ENCODE results near the gene FBLN1. TPM values are rescaled to one million over a fixed set of nuclear protein-coding genes. Genes with fewer than 3 reads are reported as not detected.
"Not testable (repeated sequence)": the region's sequence is repeated elsewhere in the genome, so short reads cannot be mapped to it uniquely, and the experiment has no call there.

The FBLN1 gene
- total RNA-seq, 8 experiments from 2014 or later, result 1.2 to 67.4 (median 4.5) TPM

DNA sequence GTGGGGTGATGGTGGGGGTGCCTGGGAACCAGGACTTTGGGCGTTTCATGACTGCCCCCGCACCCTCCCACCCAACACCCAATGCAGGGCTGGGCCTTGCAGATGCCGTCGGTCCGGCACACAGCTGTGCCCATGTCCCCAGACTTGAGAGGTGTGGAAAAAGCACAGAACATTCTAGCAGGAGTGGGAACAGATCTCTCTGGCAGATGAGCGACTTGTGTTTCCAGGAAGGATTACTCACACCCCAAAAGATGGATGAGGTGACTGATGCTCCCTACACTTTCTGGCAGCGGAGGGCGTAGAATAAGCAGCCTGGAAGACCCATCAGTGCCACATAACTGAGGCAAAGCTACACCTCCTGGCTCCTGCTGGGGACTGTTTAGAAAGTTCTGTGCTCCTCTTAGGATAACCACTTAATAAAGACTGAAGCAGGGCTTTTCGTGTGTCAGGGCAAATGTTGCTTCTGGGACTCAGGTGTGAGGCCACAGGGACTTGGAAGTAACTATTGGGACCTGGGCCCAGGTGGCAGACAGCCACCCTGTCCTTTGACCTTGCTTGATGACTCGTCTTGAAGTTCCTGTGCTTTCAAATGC is 24.2 kb downstream of the FBLN1 start:
- peak in 3 of 8 experiments; percentile 18 to 62 (median 37) for ATAC-seq (replicated peaks in 6 of 8)
- no peak overlapping the region for H3K4me3 ChIP-seq
- H3K4me1 ChIP-seq (replicated peaks in 1 of 2), result peaks cover 9 to 13% of the 10 kb centered on the region in 2 donors
- WGBS, 10 experiments, result 14 to 100% (median 67%) methylated on average over 1 to 2 of the region's 10 CpGs; no CpG with 5 or more reads in 7 of the 10 experiments
- no peak overlapping the region for H3K27ac ChIP-seq
- in situ Hi-C loops (cut with MboI; ENCODE audit: low pct_unique_long_range_greater_than_20kb in 2 of 9, low sequenced_read_pairs in 9 of 9, unreplicated experiment in 9 of 9), result loop anchor here in 2 of 9 experiments (25.0 kb wide), 2 partner anchors 240 to 265 kb away; partner anchors contain the start of gene UPK3A (in 1 of the 2)

DNA sequence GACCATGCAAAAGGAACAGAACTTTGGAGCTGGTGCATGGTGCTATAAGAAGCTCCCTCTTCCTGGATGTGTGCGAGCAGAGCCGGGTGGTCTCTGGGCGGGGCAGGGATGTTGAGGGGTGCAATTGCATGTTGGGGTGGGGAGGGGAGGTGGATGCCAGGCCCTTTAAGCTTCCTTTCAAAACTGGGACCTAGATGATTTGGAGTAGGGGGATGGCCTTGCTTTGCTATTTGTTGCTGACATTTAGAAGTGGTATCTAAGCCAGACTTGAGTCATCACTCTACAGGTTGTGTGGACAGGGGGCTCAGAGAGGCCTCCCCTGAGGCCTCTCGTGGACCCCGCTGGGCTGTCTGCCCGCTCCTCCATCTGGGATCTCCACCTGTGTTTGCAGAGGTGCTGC is 24.8 kb downstream of the FBLN1 start:
- Histone ChIP-seq H3K4me3 (no peak overlapping the region), H3K4me1 (replicated peaks in 1 of 2) (peaks cover 15 to 19% of the 10 kb centered on the region in 2 donors), H3K27ac (no peak overlapping the region)
- no peak for ATAC-seq (replicated peaks in 6 of 8)
- in situ Hi-C loops (cut with MboI; ENCODE audit: low pct_unique_long_range_greater_than_20kb in 2 of 9, low sequenced_read_pairs in 9 of 9, unreplicated experiment in 9 of 9), result loop anchor here in 2 of 9 experiments (25.0 kb wide), 2 partner anchors 240 to 265 kb away; partner anchors contain the start of gene UPK3A (in 1 of the 2)
- 100% methylated on average over 1 of the region's 6 CpGs; no CpG with 5 or more reads in 9 of the 10 experiments for WGBS, 10 experiments

DNA sequence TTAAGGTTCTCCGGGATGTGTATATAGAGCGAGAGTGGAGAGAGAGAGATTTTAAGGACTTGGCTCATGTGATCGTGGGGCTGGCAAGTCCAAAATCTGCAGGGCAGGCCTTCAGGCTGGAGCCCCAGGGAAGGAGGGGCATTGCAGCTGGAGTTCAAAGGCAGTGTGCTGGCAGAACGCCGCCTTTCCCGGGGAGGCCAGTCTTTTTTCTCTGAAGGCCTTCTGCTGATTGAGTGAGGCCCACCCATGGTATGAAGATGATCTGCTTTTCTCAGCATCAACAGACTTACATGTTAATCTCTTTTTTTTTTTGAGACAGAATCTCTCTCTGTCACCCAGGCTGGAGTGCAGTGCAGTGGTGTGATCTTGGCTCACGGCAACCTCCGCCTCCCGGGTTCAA is 25.4 kb downstream of the FBLN1 start:
- no peak for ATAC-seq (replicated peaks in 6 of 8)
- Histone ChIP-seq H3K4me1 (replicated peaks in 1 of 2) (peaks cover 20 to 22% of the 10 kb centered on the region in 2 donors), H3K4me3 (no peak overlapping the region), H3K27ac (no peak overlapping the region)
- in situ Hi-C loops (cut with MboI; ENCODE audit: low pct_unique_long_range_greater_than_20kb in 2 of 9, low sequenced_read_pairs in 9 of 9, unreplicated experiment in 9 of 9), result loop anchor here in 2 of 9 experiments (25.0 kb wide), 2 partner anchors 241 to 266 kb away; partner anchors contain the start of gene UPK3A (in 1 of the 2)
- 61 to 100% (median 78%) methylated on average over 1 to 7 of the region's 9 CpGs; no CpG with 5 or more reads in 2 of the 10 experiments for WGBS, 10 experiments

DNA sequence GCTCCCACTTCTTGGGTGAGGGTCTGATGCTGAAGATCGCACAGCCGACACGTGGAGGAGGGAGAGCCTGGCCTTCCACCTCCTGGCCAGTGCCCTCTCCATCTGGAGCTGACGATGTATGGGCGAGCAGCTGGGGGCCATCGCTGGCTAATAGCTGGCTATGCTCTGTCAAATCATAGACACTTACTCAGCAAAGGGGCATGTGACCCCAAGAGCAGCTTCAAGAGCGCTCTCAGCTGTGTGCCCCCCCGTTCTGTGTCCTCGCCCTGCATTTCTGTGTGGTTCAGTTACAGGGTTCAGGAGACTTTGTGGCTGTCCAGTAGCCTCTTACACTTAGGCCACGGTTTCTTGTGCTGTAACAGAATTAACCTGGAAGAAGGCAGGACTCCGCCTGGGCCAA is 26.4 kb downstream of the FBLN1 start:
- peaks cover 20 to 22% of the 10 kb centered on the region in 2 donors for H3K4me1 ChIP-seq (replicated peaks in 1 of 2)
- no peak for ATAC-seq (replicated peaks in 6 of 8)
- in situ Hi-C loops (cut with MboI; ENCODE audit: low pct_unique_long_range_greater_than_20kb in 2 of 9, low sequenced_read_pairs in 9 of 9, unreplicated experiment in 9 of 9), result loop anchor here in 2 of 9 experiments (25.0 kb wide), 2 partner anchors 242 to 267 kb away; partner anchors contain the start of gene UPK3A (in 1 of the 2)
- no peak overlapping the region for H3K27ac ChIP-seq
- no peak overlapping the region for H3K4me3 ChIP-seq
- WGBS, 10 experiments, result 78 to 100% (median 94%) methylated on average over 1 to 5 of the region's 11 CpGs; no CpG with 5 or more reads in 4 of the 10 experiments

DNA sequence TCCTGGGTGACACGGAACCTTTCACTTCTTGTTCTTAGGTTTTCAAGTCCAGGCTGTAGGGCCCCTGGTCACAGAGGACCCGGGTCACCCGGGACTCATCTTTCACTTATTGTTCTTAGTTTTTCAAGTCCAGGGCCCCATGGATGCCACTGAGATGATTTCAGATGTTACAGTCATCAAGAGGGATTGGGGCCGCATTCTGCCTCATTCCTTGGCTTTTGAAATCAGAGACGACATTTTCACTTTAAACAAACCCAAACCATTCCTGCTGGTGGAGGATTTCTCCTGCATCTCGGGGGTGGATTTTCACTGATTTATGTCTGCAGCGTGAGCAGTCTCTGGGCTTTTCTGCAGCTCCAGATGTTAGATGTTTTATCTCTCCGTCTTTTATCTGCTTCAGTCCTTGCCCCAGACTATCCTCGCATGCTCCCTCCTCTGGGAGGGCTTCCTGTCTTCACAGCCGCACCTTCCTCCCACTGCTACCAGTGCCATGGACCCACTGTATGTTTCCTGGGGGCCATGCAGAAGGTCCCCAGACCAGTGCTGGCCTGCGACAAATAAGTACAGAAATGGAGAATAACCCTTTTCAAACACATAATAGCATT is 27.4 kb downstream of the FBLN1 start:
- Histone ChIP-seq H3K4me1 (replicated peaks in 1 of 2) (peaks cover 20 to 22% of the 10 kb centered on the region in 2 donors), H3K27ac (no peak overlapping the region), H3K4me3 (no peak overlapping the region)
- 12 to 100% (median 90%) methylated on average over 2 to 7 of the region's 11 CpGs; no CpG with 5 or more reads in 3 of the 10 experiments for WGBS, 10 experiments
- ATAC-seq (replicated peaks in 6 of 8), result no peak
- in situ Hi-C loops (cut with MboI; ENCODE audit: low pct_unique_long_range_greater_than_20kb in 2 of 9, low sequenced_read_pairs in 9 of 9, unreplicated experiment in 9 of 9), result loop anchor here in 2 of 9 experiments (25.0 kb wide), 2 partner anchors 243 to 268 kb away; partner anchors contain the start of gene UPK3A (in 1 of the 2)

GRCh38 chr22:45531441-45532234 is 29.0 kb downstream of the FBLN1 start:
- Histone ChIP-seq H3K4me1 (replicated peaks in 1 of 2) (peaks cover 20 to 22% of the 10 kb centered on the region in 2 donors), H3K27ac (peak overlapping the region; percentile 53 to 82), H3K4me3 (no peak overlapping the region)
- 24 to 100% (median 80%) methylated on average over 1 to 4 of the region's 9 CpGs; no CpG with 5 or more reads in 3 of the 10 experiments for WGBS, 10 experiments
- in situ Hi-C loops (cut with MboI; ENCODE audit: low pct_unique_long_range_greater_than_20kb in 2 of 9, low sequenced_read_pairs in 9 of 9, unreplicated experiment in 9 of 9), result loop anchor here in 2 of 9 experiments (25.0 kb wide), 2 partner anchors 244 to 269 kb away; partner anchors contain the start of gene UPK3A (in 1 of the 2)
- peak in 7 of 8 experiments; percentile 74 to 94 (median 85) for ATAC-seq (replicated peaks in 6 of 8)

GRCh38 chr22:45532235-45532631 is 29.6 kb downstream of the FBLN1 start:
- in situ Hi-C loops (cut with MboI; ENCODE audit: low pct_unique_long_range_greater_than_20kb in 2 of 9, low sequenced_read_pairs in 9 of 9, unreplicated experiment in 9 of 9), result loop anchor here in 2 of 9 experiments (25.0 kb wide), 2 partner anchors 245 to 270 kb away; partner anchors contain the start of gene UPK3A (in 1 of the 2)
- WGBS, 10 experiments, result 33 to 80% (median 46%) methylated on average over 1 to 3 of the region's 3 CpGs; no CpG with 5 or more reads in 7 of the 10 experiments
- ATAC-seq (replicated peaks in 6 of 8), result peak in 1 of 8 experiments; percentile 93
- Histone ChIP-seq H3K4me1 (replicated peaks in 1 of 2) (peaks cover 20 to 22% of the 10 kb centered on the region in 2 donors), H3K4me3 (no peak overlapping the region), H3K27ac (peak overlapping the region; percentile 53 to 82)

GRCh38 chr22:45533703-45534102 is 31.0 kb downstream of the FBLN1 start:
- no peak for ATAC-seq (replicated peaks in 6 of 8)
- Histone ChIP-seq H3K4me1 (replicated peaks in 1 of 2) (peaks cover 22% of the 10 kb centered on the region in 2 donors), H3K4me3 (no peak overlapping the region), H3K27ac (no peak overlapping the region)
- 70 to 96% (median 95%) methylated on average over 2 to 6 of the region's 17 CpGs; no CpG with 5 or more reads in 5 of the 10 experiments for WGBS, 10 experiments
- in situ Hi-C loops (cut with MboI; ENCODE audit: low pct_unique_long_range_greater_than_20kb in 2 of 9, low sequenced_read_pairs in 9 of 9, unreplicated experiment in 9 of 9), result loop anchor here in 2 of 9 experiments (25.0 kb wide), 2 partner anchors 246 to 271 kb away; partner anchors contain the start of gene UPK3A (in 1 of the 2)

- peak in 1 of 8 experiments; percentile 19 for ATAC-seq (replicated peaks in 6 of 8)
- 20 to 100% (median 87%) methylated on average over 2 to 4 of the region's 4 CpGs; no CpG with 5 or more reads in 1 of the 10 experiments for WGBS, 10 experiments
- in situ Hi-C loops (cut with MboI; ENCODE audit: low pct_unique_long_range_greater_than_20kb in 2 of 9, low sequenced_read_pairs in 9 of 9, unreplicated experiment in 9 of 9), result loop anchor here in 2 of 9 experiments (25.0 kb wide), 2 partner anchors 247 to 272 kb away; partner anchors contain the start of gene UPK3A (in 1 of the 2)
- H3K27ac ChIP-seq, result no peak overlapping the region
- no peak overlapping the region for H3K4me3 ChIP-seq
- H3K4me1 ChIP-seq (replicated peaks in 1 of 2), result peaks cover 22 to 27% of the 10 kb centered on the region in 2 donors
These were observed 31.9 kb downstream of the FBLN1 start for GRCh38 chr22:45534339-45535192.

DNA sequence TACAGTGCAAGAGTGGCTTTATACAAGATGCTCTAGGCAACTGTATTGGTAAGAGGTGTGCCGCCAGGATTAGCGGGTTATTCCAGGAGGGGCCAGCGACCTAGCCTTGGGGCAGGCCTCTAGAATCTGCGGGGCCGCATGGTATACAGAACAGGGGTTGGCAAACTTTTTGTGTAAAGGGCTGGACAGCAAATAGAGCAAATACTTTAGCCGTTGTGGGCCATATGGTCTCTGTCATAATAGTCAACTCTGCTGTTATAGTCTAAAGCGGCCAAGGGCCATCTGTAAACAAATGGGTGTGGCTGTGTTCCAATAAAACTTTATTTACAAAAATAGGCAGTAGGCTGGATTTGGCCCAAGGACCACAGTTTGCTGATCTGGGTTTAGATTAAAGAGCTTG is 32.6 kb downstream of the FBLN1 start:
- ATAC-seq (replicated peaks in 6 of 8), result no peak
- H3K27ac ChIP-seq, result no peak overlapping the region
- 36 to 100% (median 95%) methylated on average over 1 to 6 of the region's 7 CpGs; no CpG with 5 or more reads in 3 of the 10 experiments for WGBS, 10 experiments
- in situ Hi-C loops (cut with MboI; ENCODE audit: low pct_unique_long_range_greater_than_20kb in 2 of 9, low sequenced_read_pairs in 9 of 9, unreplicated experiment in 9 of 9), result loop anchor here in 2 of 9 experiments (25.0 kb wide), 2 partner anchors 248 to 273 kb away; partner anchors contain the start of gene UPK3A (in 1 of the 2)
- H3K4me3 ChIP-seq, result no peak overlapping the region
- H3K4me1 ChIP-seq (replicated peaks in 1 of 2), result peaks cover 18 to 30% of the 10 kb centered on the region in 2 donors

DNA sequence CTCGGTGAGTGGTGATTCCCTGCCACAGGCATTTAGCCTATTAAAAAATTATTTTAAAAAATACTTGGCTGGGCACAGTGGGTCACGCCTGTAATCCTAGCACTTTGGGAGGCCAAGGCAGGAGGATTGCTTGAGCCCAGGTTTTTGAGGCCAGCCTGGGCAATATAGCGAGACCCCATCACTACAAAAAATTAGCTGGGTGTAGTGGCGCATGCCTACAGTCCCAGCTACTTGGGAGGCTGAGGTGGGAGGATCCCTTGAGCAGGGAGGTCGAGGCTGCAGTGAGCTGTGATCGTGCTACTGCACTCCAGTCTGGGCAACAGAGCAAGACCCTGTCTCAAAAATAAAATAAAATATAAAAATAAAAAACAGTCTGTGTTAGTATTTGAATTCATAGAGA is 33.2 kb downstream of the FBLN1 start:
- not testable (repeated sequence) for ATAC-seq (replicated peaks in 6 of 8); H3K27ac ChIP-seq; H3K4me3 ChIP-seq
- peaks cover 18 to 30% of the 10 kb centered on the region in 2 donors for H3K4me1 ChIP-seq (replicated peaks in 1 of 2)
- in situ Hi-C loops (cut with MboI; ENCODE audit: low pct_unique_long_range_greater_than_20kb in 2 of 9, low sequenced_read_pairs in 9 of 9, unreplicated experiment in 9 of 9), result loop anchor here in 2 of 9 experiments (25.0 kb wide), 2 partner anchors 249 to 274 kb away; partner anchors contain the start of gene UPK3A (in 1 of the 2)
- WGBS, 10 experiments, result 50 to 100% (median 100%) methylated on average over 1 to 4 of the region's 6 CpGs; no CpG with 5 or more reads in 2 of the 10 experiments

Data from motor neuron (in vitro differentiated cells).